Stimulated activated CD4-positive, alpha-beta T cell treated with anti-CD3 and anti-CD28 coated beads, Interleukin-1b, Interleukin-23, amount 100 ng/mL, for 48 hours (primary cell): ENCODE measurements around the gene CPM.
"Not testable (repeated sequence)": the region's sequence is repeated elsewhere in the genome, so short reads cannot be mapped to it uniquely, and the experiment has no call there.

ENCODE experiments used
- DNase-seq: peaks from one replicate; pipeline ENCODE4 v3.0.0-alpha.2; 2020

CPM gene

GRCh38 chr12:68846811-68847210 lies 86.2 kb downstream of the CPM start:
- DNase-seq, result no peak

- DNase-seq, result no peak
These were observed 87.9 kb downstream of the CPM start for GRCh38 chr12:68844788-68845695.

- DNase-seq, result no peak
These were observed 88.6 kb downstream of the CPM start for GRCh38 chr12:68844318-68844745.

GRCh38 chr12:68842784-68843567 lies 90.0 kb downstream of the CPM start:
- DNase-seq, result no peak

- no peak for DNase-seq
These were observed 90.8 kb downstream of the CPM start for GRCh38 chr12:68842123-68842522.

- DNase-seq, result no peak
These were observed 91.3 kb downstream of the CPM start for GRCh38 chr12:68841717-68842116.

GRCh38 chr12:68841175-68841574 lies 91.8 kb downstream of the CPM start:
- DNase-seq, result not testable (repeated sequence)

GRCh38 chr12:68839183-68840147 lies 93.5 kb downstream of the CPM start:
- DNase-seq, result no peak

GRCh38 chr12:68838046-68838886 lies 94.7 kb downstream of the CPM start:
- DNase-seq, result no peak

GRCh38 chr12:68837215-68837614 lies 95.8 kb downstream of the CPM start:
- DNase-seq, result no peak

GRCh38 chr12:68835333-68835908 lies 97.5 kb downstream of the CPM start:
- DNase-seq, result no peak

- DNase-seq, result no peak
These were observed 99.5 kb downstream of the CPM start for GRCh38 chr12:68833508-68833907.

- no peak for DNase-seq
These were observed 100.5 kb downstream of the CPM start for GRCh38 chr12:68832504-68832867.

GRCh38 chr12:68831751-68832503 lies 101.0 kb downstream of the CPM start:
- DNase-seq, result no peak

GRCh38 chr12:68831272-68831671 lies 101.7 kb downstream of the CPM start:
- DNase-seq, result no peak

GRCh38 chr12:68828672-68829068 lies 104.3 kb downstream of the CPM start:
- no peak for DNase-seq

GRCh38 chr12:68827895-68828671 lies 104.9 kb downstream of the CPM start:
- no peak for DNase-seq

GRCh38 chr12:68825569-68826217 lies 107.3 kb downstream of the CPM start:
- no peak for DNase-seq

- no peak for DNase-seq
These were observed 108.2 kb downstream of the CPM start for GRCh38 chr12:68824597-68825250.
